HepG2 (cell line): Measurements from ENCODE around the gene PMEPA1. TPM values are rescaled to one million over a fixed set of nuclear protein-coding genes. Genes with fewer than 3 reads are reported as not detected.

ENCODE experiments used
- ATAC-seq: fragments of 200-7000 bp; cut with Tn5 transposase; 3 replicates; pipeline ENCODE4 v1.9.1; 2020; ENCODE audit warnings: mild to moderate bottlenecking, moderate library complexity
- BruUV-seq: library from RNA; stranded (reverse); fragments of 400-500 nt; replicated peaks from 2 replicates; lab custom pipeline; 2021; lab: Mats Ljungman, UMichigan
- CTCF ChIA-PET: fragments of 300-600 bp; formaldehyde crosslinking; extraction: SDS; loops from one replicate; lab custom pipeline; 2021; ENCODE audit warnings: low total read pairs, inconsistent platforms, low intra/inter-chr PET ratio; lab: Yijun Ruan, JAX
- POLR2A ChIA-PET: fragments of 350-600 bp; sonication (Branson Sonifier 250); formaldehyde crosslinking; loops from one replicate; lab custom pipeline; 2020; ENCODE audit warnings: antibody characterized with exemption, inconsistent platforms; lab: Yijun Ruan, JAX
- DNase-seq: peaks from one replicate; pipeline ENCODE4 v3.0.0-alpha.2; 2015; ENCODE audit warnings: low spot score
- FAIRE-seq: peaks from 3 replicates; lab custom pipeline; 2011; peaks lifted over from hg19 to GRCh38; lab: Jason Lieb, UNC
- H2AFZ ChIP-seq: one replicate; pipeline ENCODE4 v1.6.1; 2011; ENCODE audit warnings: low read length, inconsistent platforms
- H3K27ac ChIP-seq: fragments of 300-600 bp; 3 replicates; pipeline ENCODE4 v1.8.0; 2011; ENCODE audit warnings: mixed run types, mild to moderate bottlenecking, mixed read lengths, low read length, inconsistent platforms; ENCODE audit not compliant: insufficient read depth; ENCODE audit errors: extremely low read length
- H3K27me3 ChIP-seq, 2 experiments: fragments of 200-600 bp in 1 of 2; 2 replicates in 1 of 2; 3 replicates in 1 of 2; pipeline versions ENCODE4 v1.6.0 to v1.8.0; 2011; ENCODE audit warnings: low read length in 2 of 2, mild to moderate bottlenecking in 2 of 2, moderate library complexity in 2 of 2, inconsistent platforms in 1 of 2; ENCODE audit not compliant: insufficient read depth in 2 of 2, control insufficient read depth in 1 of 2
- H3K36me3 ChIP-seq, 2 experiments: fragments of 200-600 bp in 1 of 2; replicated peaks in 1 of 2; 2 replicates in 1 of 2; 3 replicates in 1 of 2; pipeline versions ENCODE4 v1.5.1 to v1.8.0; 2011; ENCODE audit warnings: low read length in 2 of 2, inconsistent platforms in 1 of 2; ENCODE audit not compliant: insufficient read depth in 2 of 2, control insufficient read depth in 1 of 2
- H3K4me1 ChIP-seq: 2 replicates; pipeline ENCODE4 v1.5.1; 2012; ENCODE audit warnings: low read length, inconsistent platforms; ENCODE audit not compliant: insufficient read depth
- H3K4me2 ChIP-seq: 2 replicates; pipeline ENCODE4 v1.6.0; 2011; ENCODE audit warnings: low read depth, low read length, inconsistent platforms
- H3K4me3 ChIP-seq, 3 experiments: fragments of 200-600 bp in 1 of 3; sonication (generic), shearing (Covaris generic) in 1 of 3; replicated peaks in 1 of 3; 2 replicates each; pipeline ENCODE4 v1.5.1; 2011 to 2016; ENCODE audit warnings: low read length in 3 of 3, inconsistent platforms in 2 of 3, low read depth in 2 of 3, mild to moderate bottlenecking in 2 of 3, control low read depth in 1 of 3, mixed read lengths in 1 of 3; ENCODE audit not compliant: insufficient read depth in 1 of 3
- H3K79me2 ChIP-seq: one replicate; pipeline ENCODE4 v1.6.1; 2011; ENCODE audit warnings: low read length, inconsistent platforms; ENCODE audit not compliant: insufficient read depth
- H3K9ac ChIP-seq: 2 replicates; pipeline ENCODE4 v1.6.0; 2011; ENCODE audit warnings: mild to moderate bottlenecking, low read depth, low read length, inconsistent platforms; ENCODE audit not compliant: insufficient read depth
- H3K9me3 ChIP-seq: 2 replicates; pipeline ENCODE4 v1.5.1; 2012; ENCODE audit warnings: mild to moderate bottlenecking, low read length
- H4K20me1 ChIP-seq: 2 replicates; pipeline ENCODE4 v1.6.0; 2011; ENCODE audit warnings: inconsistent platforms, mild to moderate bottlenecking, low read length, moderate library complexity; ENCODE audit not compliant: insufficient read depth
- ARHGAP35 ChIP-seq: sonication (generic); formaldehyde crosslinking; IDR thresholded peaks from 2 replicates; pipeline ENCODE4 v1.9.0; 2022; ENCODE audit warnings: mild to moderate bottlenecking, inconsistent platforms, moderate library complexity, missing genetic modification reagents, borderline replicate concordance
- ATF7-NPFF ChIP-seq: sonication (generic); formaldehyde crosslinking; IDR thresholded peaks from 2 replicates; pipeline ENCODE4 v1.8.1; 2023; ENCODE audit warnings: mild to moderate bottlenecking, low read depth, missing genetic modification reagents, moderate library complexity
- CHD4 ChIP-seq: fragments of 200-600 bp; sonication (generic); IDR thresholded peaks from 2 replicates; pipeline ENCODE4 v1.7.0; 2017; ENCODE audit warnings: mild to moderate bottlenecking, low read length, borderline replicate concordance
- RERE ChIP-seq: IDR thresholded peaks from 2 replicates; pipeline ENCODE4 v1.6.1; 2016; ENCODE audit warnings: low read depth, missing genetic modification reagents, missing compliant biosample characterization
- ZBTB26 ChIP-seq: IDR thresholded peaks from 2 replicates; pipeline ENCODE4 v1.6.1; 2016; ENCODE audit warnings: missing compliant biosample characterization, missing genetic modification reagents, borderline replicate concordance
- ZNF557 ChIP-seq: sonication (generic); formaldehyde crosslinking; IDR thresholded peaks from 2 replicates; pipeline ENCODE4 v1.4.0; 2020; ENCODE audit warnings: missing genetic modification reagents
- WGBS: methylation state at CpG from one replicate; pipeline ENCODE4 v1.1.6; 2017; ENCODE audit warnings: low lambda C conversion rate; 5-methylcytosine and 5-hydroxymethylcytosine counted together
- in situ Hi-C: cut with HindIII; loops from 2 replicates; pipeline ENCODE4 v1.10.0; 2017; ENCODE audit warnings: low pct_unique_long_range_greater_than_20kb; ENCODE audit not compliant: extremely low pct_ligation_motif_present
- intact Hi-C: fragments of 100-400 bp; cut with micrococcal nuclease; formaldehyde crosslinking; loops from one replicate; pipeline ENCODE4 v1.10.0; 2022; ENCODE audit not compliant: unreplicated experiment
- polyA plus RNA-seq, 8 experiments: library from polyadenylated mRNA; depleted of rRNA in 3 of 8; stranded (reverse) in 7 of 8; unstranded in 1 of 8; fragments of >200 nt; fragmentation: Illumina TruSeq in 4 of 8; extraction: Trizol in 4 of 8; gene quantifications; 2 replicates each; pipeline versions ENCODE4 v1.2.1 to v1.2.3, GENCODE V29; 2011 to 2016; ENCODE audit warnings: low read depth in 4 of 8, missing spikeins in 1 of 8, mixed read lengths in 1 of 8; ENCODE audit not compliant: insufficient read depth in 1 of 8
- total RNA-seq, 5 experiments: library from RNA; depleted of rRNA; stranded (reverse); fragments of >200 nt; fragmentation: Illumina TruSeq; extraction: Trizol; gene quantifications; 2 replicates each; pipeline ENCODE4 v1.2.3, GENCODE V29; 2016; ENCODE audit warnings: low read depth in 1 of 5
- TF ChIP-seq, protein P1 (sequence below): sonication (generic); formaldehyde crosslinking; IDR thresholded peaks from 2 replicates; pipeline ENCODE4 v1.8.0; 2022; ENCODE audit warnings: mild to moderate bottlenecking, missing genetic modification reagents
- TF ChIP-seq, protein P2 (sequence below): fragments of 450-650 bp; IDR thresholded peaks from 2 replicates; pipeline ENCODE4 v1.6.1; 2016

The PMEPA1 gene
- total and polyA plus RNA-seq, 2 of the 13 experiments (the other 11 are each of a cell fraction or from before 2014, with no cell fraction given), result not detected

- FAIRE-seq (no peak), DNase-seq (no peak), ATAC-seq (no peak)
- Histone ChIP-seq H3K4me2 (no peak overlapping the region), H3K27ac (no peak overlapping the region), H3K36me3 (no peaks in the 10 kb centered on the region), H3K79me2 (no peaks in the 10 kb centered on the region), H3K4me3 (no peak overlapping the region), H3K9ac (no peak overlapping the region), H4K20me1 (no peaks in the 10 kb centered on the region; the same call in 1 of the 2 replicates), H3K9me3 (no peaks in the 10 kb centered on the region)
- intact Hi-C loops, result no loop called here
- POLR2A ChIA-PET, result no interaction called here
- in situ Hi-C loops, result no loop called here
- 3% methylated on average over 5 of the region's 5 CpGs for WGBS
- no TSS peak for BruUV-seq
- TF ChIP-seq ZBTB26 (no peak), CHD4 (no peak), ATF7-NPFF (CRISPR knock-in tag) (no peak), ZNF557 (CRISPR knock-in tag) (no peak), RERE (CRISPR knock-in tag) (no peak), ARHGAP35 (CRISPR knock-in tag) (no peak)
- TF ChIP-seq, protein P1, sequence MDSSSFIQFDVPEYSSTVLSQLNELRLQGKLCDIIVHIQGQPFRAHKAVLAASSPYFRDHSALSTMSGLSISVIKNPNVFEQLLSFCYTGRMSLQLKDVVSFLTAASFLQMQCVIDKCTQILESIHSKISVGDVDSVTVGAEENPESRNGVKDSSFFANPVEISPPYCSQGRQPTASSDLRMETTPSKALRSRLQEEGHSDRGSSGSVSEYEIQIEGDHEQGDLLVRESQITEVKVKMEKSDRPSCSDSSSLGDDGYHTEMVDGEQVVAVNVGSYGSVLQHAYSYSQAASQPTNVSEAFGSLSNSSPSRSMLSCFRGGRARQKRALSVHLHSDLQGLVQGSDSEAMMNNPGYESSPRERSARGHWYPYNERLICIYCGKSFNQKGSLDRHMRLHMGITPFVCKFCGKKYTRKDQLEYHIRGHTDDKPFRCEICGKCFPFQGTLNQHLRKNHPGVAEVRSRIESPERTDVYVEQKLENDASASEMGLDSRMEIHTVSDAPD (CRISPR knock-in tag), result no peak
- TF ChIP-seq, protein P2, sequence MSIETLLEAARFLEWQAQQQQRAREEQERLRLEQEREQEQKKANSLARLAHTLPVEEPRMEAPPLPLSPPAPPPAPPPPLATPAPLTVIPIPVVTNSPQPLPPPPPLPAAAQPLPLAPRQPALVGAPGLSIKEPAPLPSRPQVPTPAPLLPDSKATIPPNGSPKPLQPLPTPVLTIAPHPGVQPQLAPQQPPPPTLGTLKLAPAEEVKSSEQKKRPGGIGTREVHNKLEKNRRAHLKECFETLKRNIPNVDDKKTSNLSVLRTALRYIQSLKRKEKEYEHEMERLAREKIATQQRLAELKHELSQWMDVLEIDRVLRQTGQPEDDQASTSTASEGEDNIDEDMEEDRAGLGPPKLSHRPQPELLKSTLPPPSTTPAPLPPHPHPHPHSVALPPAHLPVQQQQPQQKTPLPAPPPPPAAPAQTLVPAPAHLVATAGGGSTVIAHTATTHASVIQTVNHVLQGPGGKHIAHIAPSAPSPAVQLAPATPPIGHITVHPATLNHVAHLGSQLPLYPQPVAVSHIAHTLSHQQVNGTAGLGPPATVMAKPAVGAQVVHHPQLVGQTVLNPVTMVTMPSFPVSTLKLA, result no peak
- TF ChIP-seq, all 625 proteins: peak for 0
- H3K27me3 ChIP-seq, result peaks cover 33 to 100% of the 10 kb centered on the region in 2 experiments
- H3K4me1 ChIP-seq, result no peaks in the 10 kb centered on the region
- no peak overlapping the region for H2AFZ ChIP-seq
- CTCF ChIA-PET, result no interaction called here
These were observed 25.0 kb downstream of the PMEPA1 start for GRCh38 chr20:57684808-57685140.
